T47D (cell line): ENCODE results near the gene GSTM2.
"Not testable (repeated sequence)": the region's sequence is repeated elsewhere in the genome, so short reads cannot be mapped to it uniquely, and the experiment has no call there.

Experiments
- DNase-seq, 2 experiments: peaks; one replicate each; pipeline versions ENCODE4 v3.0.0 to v3.0.0-alpha.2; 2011 to 2012; ENCODE audit warnings: low read depth in 1 of 2, low spot score in 1 of 2
- JUND ChIP-seq: IDR thresholded peaks from 2 replicates; pipeline ENCODE4 v1.6.1; 2012; ENCODE audit warnings: low read depth
- in situ Hi-C: cut with HindIII; loops from 2 replicates; pipeline ENCODE4 v1.10.0; 2016; ENCODE audit warnings: low sequenced_read_pairs, low pct_unique_long_range_greater_than_20kb

GSTM2 gene

DNA sequence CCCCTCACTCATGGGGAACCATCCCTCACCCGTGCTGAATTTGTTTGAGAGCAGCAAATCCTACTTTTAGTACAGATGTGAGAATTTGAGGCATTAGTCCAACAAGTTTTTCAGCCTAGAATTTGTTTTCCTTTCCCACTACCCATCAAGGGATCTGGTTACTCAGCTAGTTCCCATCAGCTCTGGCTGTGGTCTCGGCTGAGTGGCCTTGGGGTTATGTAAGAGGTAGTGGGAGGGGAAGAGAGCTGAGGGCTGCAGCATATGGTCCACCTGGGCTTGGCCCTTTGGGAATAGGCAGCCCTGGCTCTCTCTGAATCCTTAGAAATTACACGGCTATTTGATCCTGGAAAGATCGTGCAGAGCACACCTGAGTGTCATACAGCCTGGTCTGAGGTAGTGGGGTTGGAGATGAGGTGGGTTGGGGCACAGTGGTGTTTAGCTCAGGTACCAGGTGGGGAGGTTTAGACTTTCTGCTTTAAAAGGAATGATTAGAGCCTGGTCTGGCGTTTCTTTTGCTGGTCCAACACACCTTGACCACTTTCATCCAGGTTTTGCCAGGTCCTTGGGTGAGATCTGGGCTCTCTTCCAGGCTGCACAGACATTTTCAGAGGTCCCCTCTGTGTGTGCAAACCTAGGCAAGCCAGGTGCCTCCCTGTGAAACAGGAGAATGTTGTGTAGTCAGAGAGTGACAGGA is 7.7 kb upstream of the GSTM2 start:
- TF ChIP-seq JUND = no peak
- in situ Hi-C loops = no loop called here
- DNase-seq = no peak

DNA sequence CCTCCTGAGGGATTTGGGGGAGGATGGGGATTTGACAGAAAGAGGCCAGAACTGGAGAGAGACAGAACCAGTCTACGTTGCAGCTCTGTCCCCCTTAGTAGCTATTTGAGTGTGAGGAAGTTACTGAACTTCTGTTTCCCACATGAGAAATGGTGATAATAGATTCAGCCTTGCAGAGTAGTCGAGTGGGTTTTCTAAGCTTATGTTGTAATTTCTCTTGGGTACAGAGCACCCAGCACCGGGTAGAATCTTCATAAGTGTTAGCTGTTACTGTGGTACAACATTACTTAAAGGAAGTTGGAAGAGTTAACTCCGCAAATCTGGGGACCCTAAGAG is 7.2 kb upstream of the GSTM2 start:
- DNase-seq, in situ Hi-C loops: not testable (repeated sequence)

DNA sequence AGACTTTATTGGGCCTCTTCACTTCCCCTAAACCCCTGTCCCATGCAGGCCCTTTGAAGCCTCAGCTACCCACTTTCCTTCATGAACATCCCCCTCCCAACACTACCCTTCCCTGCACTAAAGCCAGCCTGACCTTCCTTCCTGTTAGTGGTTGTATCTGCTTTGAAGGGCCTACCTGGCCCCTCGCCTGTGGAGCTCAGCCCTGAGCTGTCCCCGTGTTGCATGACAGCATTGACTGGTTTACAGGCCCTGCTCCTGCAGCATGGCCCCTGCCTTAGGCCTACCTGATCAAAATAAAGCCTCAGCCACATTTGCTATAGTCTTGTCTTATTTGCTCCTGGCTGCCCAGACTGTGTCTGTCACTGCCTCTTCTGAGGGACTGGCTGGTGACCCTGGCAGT is 6.5 kb upstream of the GSTM2 start:
- DNase-seq = no peak
- no peak for TF ChIP-seq JUND
- in situ Hi-C loops = no loop called here

DNA sequence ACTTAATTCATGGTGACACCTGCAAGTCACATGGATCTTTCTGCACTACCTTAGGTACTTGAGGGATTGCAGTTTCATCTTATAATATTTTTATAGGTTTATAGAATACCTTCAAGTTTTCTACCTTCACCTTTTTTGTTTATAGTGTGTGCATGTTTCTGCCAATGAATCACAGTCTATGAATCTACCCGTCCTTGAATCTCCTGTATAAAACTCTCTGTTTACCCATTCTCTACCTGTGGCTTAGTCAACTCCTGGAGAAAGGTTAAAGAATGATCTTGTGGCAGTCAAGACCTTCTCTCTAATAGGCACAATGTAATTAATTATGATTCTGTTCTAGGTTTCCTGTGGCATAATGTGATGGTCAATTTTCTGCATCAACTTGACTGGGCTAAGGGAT is 3.2 kb upstream of the GSTM2 start:
- no peak for DNase-seq
- TF ChIP-seq JUND = no peak
- in situ Hi-C loops = no loop called here

DNA sequence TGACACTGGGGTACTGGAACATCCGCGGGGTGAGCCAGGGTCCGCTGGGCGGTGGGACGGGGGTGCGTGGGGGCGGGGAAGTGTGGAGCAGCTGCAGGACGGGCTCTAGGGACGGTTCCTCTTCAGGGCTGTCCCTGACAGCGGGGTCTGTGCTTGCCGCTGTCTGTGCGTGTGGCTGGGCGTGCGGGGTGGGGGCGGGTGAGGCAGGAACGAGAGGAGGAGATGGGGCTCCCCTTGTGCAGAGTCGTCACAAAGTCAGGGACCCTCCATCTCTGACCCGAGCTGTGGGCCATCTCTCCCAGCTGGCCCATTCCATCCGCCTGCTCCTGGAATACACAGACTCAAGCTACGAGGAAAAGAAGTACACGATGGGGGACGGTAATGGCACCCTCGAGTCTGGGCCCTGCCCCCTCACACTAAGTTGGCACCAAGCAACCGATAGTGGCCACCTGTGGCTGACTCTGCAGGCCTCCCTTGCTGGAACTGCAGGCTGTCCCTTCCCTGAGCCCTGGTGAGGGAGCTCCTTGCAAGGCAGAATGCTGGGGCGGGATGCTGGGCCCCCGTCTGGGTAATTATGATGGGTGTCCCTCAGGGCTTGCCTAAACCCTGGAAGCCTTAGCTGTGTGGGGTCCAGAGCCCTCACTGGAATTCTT is 392 bp downstream of the GSTM2 start:
- in situ Hi-C loops = no loop called here
- no peak for TF ChIP-seq JUND
- DNase-seq = no peak

DNA sequence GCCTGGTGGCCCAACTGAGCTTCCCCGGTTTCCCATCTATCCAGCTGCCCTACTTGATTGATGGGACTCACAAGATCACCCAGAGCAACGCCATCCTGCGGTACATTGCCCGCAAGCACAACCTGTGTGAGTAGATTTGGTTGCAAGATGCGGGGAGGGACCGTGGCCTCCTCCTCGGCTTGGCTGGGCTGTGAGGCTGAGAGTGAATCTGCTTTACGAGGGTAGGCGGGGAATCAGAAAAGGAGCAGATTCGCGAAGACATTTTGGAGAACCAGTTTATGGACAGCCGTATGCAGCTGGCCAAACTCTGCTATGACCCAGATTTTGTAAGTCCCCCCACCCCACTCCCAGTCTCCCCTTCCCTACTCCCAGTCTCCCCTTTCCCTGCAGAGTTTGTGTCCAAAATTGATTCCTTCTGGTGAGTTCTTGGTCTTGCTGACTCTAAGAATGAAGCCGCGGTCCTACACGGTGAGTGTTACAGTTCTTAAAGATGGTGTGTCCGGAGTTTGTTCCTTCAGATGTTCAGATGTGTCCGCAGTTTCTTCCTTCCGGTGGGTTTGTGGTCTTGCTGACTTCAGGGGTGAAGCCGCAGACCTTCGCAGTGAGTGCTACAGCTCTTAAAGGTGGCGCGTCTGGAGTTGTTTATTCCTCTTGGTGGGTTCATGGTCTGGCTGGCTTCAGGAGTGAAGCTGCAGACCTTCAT is 1.5 kb downstream of the GSTM2 start:
- in situ Hi-C loops = no loop called here
- no peak for DNase-seq
- no peak for TF ChIP-seq JUND

DNA sequence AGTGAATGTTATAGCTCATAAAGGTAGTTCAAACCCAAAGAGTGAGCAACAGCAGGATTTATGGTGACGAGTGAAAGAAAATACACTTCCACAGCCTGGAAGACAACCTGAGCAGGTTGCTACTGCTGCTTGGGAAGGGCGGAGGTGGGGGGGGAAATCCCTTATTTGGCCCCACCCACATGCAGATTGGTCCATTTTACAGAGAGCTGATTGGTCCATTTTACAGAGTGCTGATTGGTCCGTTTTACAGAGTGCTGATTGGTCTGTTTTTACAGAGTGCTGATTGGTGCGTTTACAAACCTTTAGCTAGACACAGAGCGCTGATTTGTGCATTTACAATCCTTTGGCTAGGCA is 2.1 kb downstream of the GSTM2 start:
- DNase-seq, in situ Hi-C loops: not testable (repeated sequence)

DNA sequence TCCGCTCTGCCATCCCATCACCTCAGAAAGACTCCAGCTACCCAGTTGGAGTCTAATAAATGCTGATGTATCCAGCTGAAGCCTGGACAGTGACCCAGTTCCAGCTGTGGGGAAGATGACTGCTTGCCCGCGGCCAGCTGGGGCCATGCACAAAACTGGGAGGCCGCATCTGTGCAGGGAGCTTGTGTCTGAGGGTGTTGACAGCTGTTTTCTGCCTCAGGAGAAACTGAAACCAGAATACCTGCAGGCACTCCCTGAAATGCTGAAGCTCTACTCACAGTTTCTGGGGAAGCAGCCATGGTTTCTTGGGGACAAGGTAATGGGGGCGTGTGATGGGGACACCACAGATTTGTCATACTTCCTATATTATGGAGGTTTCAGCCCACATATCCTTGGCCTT is 3.2 kb downstream of the GSTM2 start:
- TF ChIP-seq JUND = no peak
- no peak for DNase-seq
- in situ Hi-C loops = no loop called here

DNA sequence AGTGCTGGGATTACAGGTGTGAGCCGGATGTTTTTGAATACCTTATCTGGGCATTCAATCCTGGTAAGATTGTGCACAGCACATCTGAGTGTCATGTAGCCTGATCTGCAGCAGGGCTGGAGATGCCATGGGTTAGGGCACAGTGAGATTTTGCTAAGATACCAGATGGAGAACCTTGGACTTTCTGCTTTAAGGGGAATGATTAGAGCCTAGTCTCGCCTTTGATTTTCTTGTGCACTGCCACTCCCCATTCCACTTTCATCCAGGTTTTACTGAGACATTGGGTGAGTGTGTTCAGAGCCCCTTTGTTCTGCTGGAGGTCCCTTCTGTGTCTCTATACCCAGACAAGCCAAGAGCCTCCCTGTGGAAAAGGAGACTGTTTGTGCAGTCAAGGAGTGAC is 6.0 kb downstream of the GSTM2 start:
- DNase-seq, in situ Hi-C loops: not testable (repeated sequence)

DNA sequence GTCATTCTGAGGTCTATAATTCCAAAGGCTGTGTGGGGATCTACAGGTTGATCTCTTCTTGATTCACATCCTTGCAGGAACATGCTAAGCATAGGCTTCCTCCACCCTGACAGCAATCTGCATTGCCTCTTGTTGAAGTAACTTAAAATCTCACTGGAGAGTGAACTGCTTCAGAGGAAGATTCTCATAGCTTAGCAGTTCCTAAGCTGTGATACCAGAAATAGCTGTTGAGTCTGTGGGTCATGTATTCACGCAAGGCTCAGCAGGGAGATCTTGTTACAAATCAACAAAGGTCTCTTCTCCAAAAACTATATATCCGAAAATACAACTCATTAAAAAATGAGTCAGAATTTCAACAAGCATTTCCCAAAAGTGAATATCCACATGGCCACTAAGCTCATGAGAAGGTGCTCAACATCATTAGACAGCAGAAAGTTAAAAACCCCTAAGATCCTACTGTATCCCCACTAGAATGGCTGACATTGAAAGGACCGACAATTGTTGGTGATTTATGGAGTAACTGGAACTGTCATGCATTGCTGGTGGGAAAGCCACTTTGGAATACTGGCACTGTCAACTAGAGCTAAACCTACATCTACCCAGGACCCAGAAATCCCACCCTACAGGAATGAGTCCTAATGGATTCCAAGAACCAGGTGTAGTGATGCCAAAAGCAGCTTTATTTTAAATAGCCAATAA is 9.0 kb downstream of the GSTM2 start:
- in situ Hi-C loops, DNase-seq: not testable (repeated sequence)

DNA sequence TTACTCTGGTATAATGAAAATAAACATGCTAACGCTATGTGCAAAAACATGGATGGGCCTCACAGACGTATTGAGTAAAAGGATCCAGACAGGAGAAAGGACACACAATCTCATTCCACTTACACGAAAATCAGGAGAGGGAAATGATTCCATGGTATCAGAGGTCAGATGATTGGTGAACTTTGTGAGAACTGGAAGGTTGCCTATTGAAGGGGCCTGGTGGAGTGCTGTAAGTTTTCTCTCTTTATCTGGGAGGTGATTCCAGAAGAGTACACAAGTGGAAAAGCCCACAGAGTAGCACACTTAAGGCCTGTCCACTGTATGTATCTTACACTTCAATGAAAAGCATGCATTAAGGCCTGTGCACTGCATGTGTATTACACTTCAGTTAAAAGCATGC is 9.6 kb downstream of the GSTM2 start:
- no peak for TF ChIP-seq JUND
- in situ Hi-C loops = no loop called here
- DNase-seq = no peak

DNA sequence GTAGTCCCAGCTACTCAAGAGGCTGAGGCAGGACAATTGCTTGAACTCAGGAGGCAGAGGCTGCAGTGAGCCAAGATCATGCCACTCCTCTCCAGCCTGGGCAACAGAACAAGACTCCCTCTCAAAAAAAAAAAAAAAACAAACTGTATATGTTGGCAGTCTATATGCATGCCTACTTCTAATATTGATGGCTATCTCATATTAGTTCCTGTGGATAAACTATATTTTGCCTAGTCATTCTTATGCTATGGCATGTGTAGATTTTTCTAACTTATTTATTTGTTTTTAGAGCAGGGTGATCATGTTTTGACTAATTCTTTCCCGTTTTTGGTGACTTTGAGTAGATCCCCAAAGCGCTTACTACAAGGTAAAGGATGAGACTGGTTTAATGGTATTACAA is 10.8 kb downstream of the GSTM2 start:
- DNase-seq, in situ Hi-C loops: not testable (repeated sequence)

DNA sequence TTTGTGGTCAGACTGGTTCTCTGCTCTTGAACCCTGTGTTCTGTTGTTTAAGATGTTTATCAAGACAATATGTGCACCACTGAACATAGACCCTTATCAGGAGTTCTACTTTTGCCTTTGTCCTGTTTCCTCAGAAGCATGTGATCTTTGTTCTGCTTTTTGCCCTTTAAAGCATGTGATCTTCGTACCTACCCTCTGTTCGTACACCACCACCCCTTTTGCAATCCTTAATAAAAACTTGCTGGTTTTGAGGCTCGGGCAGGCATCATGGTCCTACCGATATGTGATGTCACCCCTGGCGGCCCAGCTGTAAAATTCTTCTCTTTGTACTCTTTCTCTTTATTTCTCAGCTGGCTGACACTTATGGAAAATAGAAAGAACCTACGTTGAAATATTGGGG is 16.9 kb downstream of the GSTM2 start:
- in situ Hi-C loops = not testable (repeated sequence)

DNA sequence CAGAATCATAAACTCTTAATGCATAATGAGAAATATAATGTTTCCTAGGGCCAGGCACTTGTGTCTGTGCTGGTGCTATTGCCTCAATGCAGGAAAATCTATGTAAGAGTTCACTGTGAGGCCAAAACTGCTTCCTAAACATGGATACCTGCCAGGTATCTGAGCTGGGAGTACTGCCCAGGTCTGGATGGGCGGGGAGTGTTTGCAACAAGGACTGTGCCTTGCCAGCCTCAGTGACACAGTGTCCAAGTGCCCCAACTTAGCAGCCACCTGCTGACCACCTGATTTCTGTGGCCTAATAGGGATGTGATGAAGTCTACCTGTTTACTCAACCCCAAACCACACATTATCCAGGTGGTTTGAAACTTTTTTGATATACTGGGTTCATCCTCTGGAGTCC is 17.5 kb downstream of the GSTM2 start:
- in situ Hi-C loops, DNase-seq: not testable (repeated sequence)

More for the DNA sequence above, 16.9 kb downstream of the GSTM2 start:
- not testable (repeated sequence) for DNase-seq

DNA sequence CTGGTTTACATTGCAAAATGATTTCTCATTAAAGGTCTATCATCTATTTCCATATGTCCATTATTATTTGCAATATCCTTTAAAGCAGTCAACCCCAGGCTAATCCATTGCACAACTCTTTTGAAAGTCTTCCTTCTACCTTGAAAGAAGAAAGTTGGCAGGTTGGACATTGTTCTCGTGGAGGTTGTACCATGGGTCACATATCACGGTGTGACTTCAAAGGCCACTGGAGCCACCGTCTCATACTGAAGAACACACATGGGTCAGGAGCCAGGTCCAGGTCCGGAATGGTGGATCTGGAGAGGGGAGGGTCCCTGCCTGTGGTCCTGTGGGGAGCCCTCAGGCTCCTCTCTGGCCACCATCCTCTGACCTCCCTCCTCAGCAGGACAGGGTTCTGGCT is 18.0 kb downstream of the GSTM2 start:
- DNase-seq, in situ Hi-C loops: not testable (repeated sequence)

DNA sequence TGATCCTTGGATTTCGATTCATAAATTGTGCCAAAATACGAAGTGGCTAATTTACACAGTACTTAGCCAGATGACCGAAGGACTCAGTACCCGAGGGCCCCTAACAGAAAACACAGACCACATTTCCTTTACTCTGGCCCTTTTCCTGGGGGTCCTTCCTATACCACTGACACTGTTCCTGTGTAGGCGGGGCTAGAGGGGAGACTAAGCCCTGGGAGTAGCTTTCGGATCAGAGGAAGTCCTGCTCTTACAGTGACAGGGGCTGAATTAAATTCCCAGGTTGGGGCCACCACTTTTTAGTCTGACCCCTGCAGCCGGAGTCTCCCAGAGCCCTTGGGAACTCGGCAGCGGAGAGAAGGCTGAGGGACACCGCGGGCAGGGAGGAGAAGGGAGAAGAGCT is 19.3 kb downstream of the GSTM2 start:
- in situ Hi-C loops, DNase-seq: not testable (repeated sequence)
